GM12878 (cell line): ENCODE data around the gene ZNF48. TPM values are rescaled to one million over a fixed set of nuclear protein-coding genes. Genes with fewer than 3 reads are reported as not detected.

Source experiments
- CBX3 ChIP-seq: fragments of 200-600 bp; sonication (generic); IDR thresholded peaks from 2 replicates; pipeline ENCODE4 v1.6.1; 2016; ENCODE audit warnings: low read depth, borderline replicate concordance
- ELK1 ChIP-seq: IDR thresholded peaks from 2 replicates; pipeline ENCODE4 v1.6.1; 2012; ENCODE audit warnings: low read depth, low read length, improper control_type of control experiment
- MEF2B ChIP-seq: fragments of 450-650 bp; IDR thresholded peaks from 2 replicates; pipeline ENCODE4 v1.6.1; 2018; ENCODE audit warnings: mild to moderate bottlenecking, moderate library complexity; ENCODE audit not compliant: partially characterized antibody, poor library complexity, severe bottlenecking
- MTA3 ChIP-seq: IDR thresholded peaks from 2 replicates; pipeline ENCODE4 v1.6.1; 2012; ENCODE audit warnings: low read length, inconsistent platforms, borderline replicate concordance
- MXI1 ChIP-seq: fragments of 150-350 bp; IDR thresholded peaks from 2 replicates; pipeline ENCODE4 v1.6.1; 2011; ENCODE audit warnings: low read depth, mild to moderate bottlenecking, inconsistent platforms, low read length, improper control_type of control experiment
- POLR2AphosphoS2 ChIP-seq: IDR thresholded peaks from 2 replicates; pipeline ENCODE4 v1.6.1; 2011; ENCODE audit warnings: low read depth, mild to moderate bottlenecking, low read length, improper control_type of control experiment, moderate library complexity
- POLR2AphosphoS5 ChIP-seq: IDR thresholded peaks from 2 replicates; pipeline ENCODE4 v1.6.1; 2011; ENCODE audit warnings: mild to moderate bottlenecking, low read length, inconsistent platforms
- PRDM15 ChIP-seq: fragments of 450-650 bp; formaldehyde crosslinking; IDR thresholded peaks from 2 replicates; pipeline ENCODE4 v1.4.0; 2020; ENCODE audit warnings: mild to moderate bottlenecking, moderate library complexity
- SMARCA5 ChIP-seq: fragments of 450-650 bp; IDR thresholded peaks from 2 replicates; pipeline ENCODE4 v1.6.1; 2017; ENCODE audit warnings: mild to moderate bottlenecking
- STAT1 ChIP-seq: fragments of 450-650 bp; conservative IDR thresholded peaks from 2 replicates; pipeline ENCODE4 v1.6.1; 2014; ENCODE audit warnings: antibody characterized with exemption, mild to moderate bottlenecking
- WRNIP1 ChIP-seq: IDR thresholded peaks from 2 replicates; pipeline ENCODE4 v1.6.1; 2011; ENCODE audit warnings: low read depth, low read length, improper control_type of control experiment, borderline replicate concordance
- YY1 ChIP-seq: IDR thresholded peaks from 2 replicates; pipeline ENCODE4 v1.6.1; 2011; ENCODE audit warnings: low read depth, mild to moderate bottlenecking, low read length
- ZBTB33 ChIP-seq: fragments of 450-650 bp; IDR thresholded peaks from 2 replicates; pipeline ENCODE4 v1.6.1; 2017; ENCODE audit warnings: mild to moderate bottlenecking
- ZBTB40 ChIP-seq: fragments of 450-650 bp; IDR thresholded peaks from 2 replicates; pipeline ENCODE4 v1.6.1; 2016; ENCODE audit warnings: mild to moderate bottlenecking, moderate library complexity, borderline replicate concordance
- ZNF217 ChIP-seq: fragments of 450-650 bp; IDR thresholded peaks from 2 replicates; pipeline ENCODE4 v1.6.1; 2017; ENCODE audit warnings: antibody characterized with exemption, mild to moderate bottlenecking
- ZZZ3 ChIP-seq: IDR thresholded peaks from 2 replicates; pipeline ENCODE4 v1.6.1; 2011; ENCODE audit warnings: low read depth; ENCODE audit not compliant: control insufficient read depth, insufficient read length
- polyA plus RNA-seq, 11 experiments: library from polyadenylated mRNA; depleted of rRNA in 4 of 11; unstranded in 6 of 11; stranded (reverse) in 5 of 11; fragments of >200 nt; fragmentation: Nextera tagmentation in 4 of 11; fragmentation: Illumina TruSeq in 1 of 11; extraction: Ambion mirVana in 4 of 11; extraction: Trizol in 1 of 11; gene quantifications; 1 replicate in 1 of 11; 2 replicates in 10 of 11; pipeline versions ENCODE4 v1.2.1 to v1.2.3, GENCODE V29; 2011 to 2016; ENCODE audit warnings: inconsistent platforms in 2 of 11, missing spikeins in 2 of 11, low read depth in 1 of 11
- total RNA-seq, 4 experiments: library from RNA; depleted of rRNA in 3 of 4; stranded (reverse); fragments of >200 nt in 3 of 4; fragmentation: Illumina TruSeq in 1 of 4; extraction: Trizol in 1 of 4; gene quantifications; 2 replicates each; pipeline versions ENCODE4 v1.2.1 to v1.2.3, GENCODE V29; 2013 to 2021

ZNF48 gene
- total and polyA plus RNA-seq, 10 of the 15 experiments (the other 5 are each of a cell fraction or from before 2014, with no cell fraction given): 0.14 to 12.0 (median 4.2) TPM

GRCh38 chr16:30370456-30371247 lies 24.6 kb upstream of the ZNF48 start, which contains the start of gene TBC1D10B (continued):
- TF ChIP-seq PRDM15 (CRISPR knock-in tag) (no peak), MXI1 (peak; percentile 44), POLR2AphosphoS2 (no peak), ZZZ3 (no peak), POLR2AphosphoS5 (no peak; the same call in 1 of the 2 replicates), STAT1 (no peak), ZBTB33 (peak; percentile 43; the same call in 1 of the 2 replicates), WRNIP1 (no peak; the same call in 1 of the 2 replicates), ELK1 (peak; percentile 70; the same call in 1 of the 2 replicates), ZNF217 (no peak), ZBTB40 (peak; percentile 86; the same call in 1 of the 2 replicates), SMARCA5 (no peak), MEF2B (no peak), YY1 (no peak), CBX3 (no peak), MTA3 (no peak)
